Lower leg skin (tissue), 4 donors: ENCODE results near the gene SIGLEC8. TPM values are rescaled to one million over a fixed set of nuclear protein-coding genes. Genes with fewer than 3 reads are reported as not detected.
"Not testable (repeated sequence)": the region's sequence is repeated elsewhere in the genome, so short reads cannot be mapped to it uniquely, and the experiment has no call there.

Source experiments
- DNase-seq, 2 donors: peaks; one replicate each; pipeline ENCODE4 v3.0.0-alpha.2; 2019; ENCODE audit warnings: low spot score in 2 of 2
- H3K4me3 ChIP-seq: fragments of 200-600 bp; sonication (generic); 2 replicates; pipeline ENCODE4 v1.5.1; 2017; ENCODE audit warnings: mild to moderate bottlenecking, low read depth; ENCODE audit not compliant: poor library complexity, severe bottlenecking
- POLR2A ChIP-seq, 2 donors: fragments of 450-650 bp; IDR thresholded peaks; one replicate each; pipeline ENCODE4 v1.6.1; 2016 to 2017; ENCODE audit warnings: antibody characterized with exemption in 2 of 2, mild to moderate bottlenecking in 1 of 2, moderate library complexity in 1 of 2
- WGBS, 2 donors: methylation state at CpG; one replicate each; pipeline ENCODE4 v1.1.5; 2018; 5-methylcytosine and 5-hydroxymethylcytosine counted together
- intact Hi-C: fragments of 100-400 bp; cut with DNase I; formaldehyde crosslinking; loops from one replicate; pipeline ENCODE4 v1.15.0; 2023; ENCODE audit warnings: low total_unique reads
- total RNA-seq, 4 donors: library from RNA; depleted of rRNA; stranded (reverse); fragments of >200 nt; gene quantifications; one replicate each; pipeline ENCODE4 v1.1.0, GENCODE V29; 2016
- TF ChIP-seq, protein P1 (sequence below), 3 donors: fragments of 450-650 bp; IDR thresholded peaks; one replicate each; pipeline ENCODE4 v1.5.1; 2016; ENCODE audit warnings: antibody characterized with exemption in 3 of 3, mild to moderate bottlenecking in 3 of 3, moderate library complexity in 2 of 3

Gene SIGLEC8
- total RNA-seq, 4 donors from 2014 or later, result 0.27 to 0.65 (median 0.38) TPM; not detected in 1

DNA sequence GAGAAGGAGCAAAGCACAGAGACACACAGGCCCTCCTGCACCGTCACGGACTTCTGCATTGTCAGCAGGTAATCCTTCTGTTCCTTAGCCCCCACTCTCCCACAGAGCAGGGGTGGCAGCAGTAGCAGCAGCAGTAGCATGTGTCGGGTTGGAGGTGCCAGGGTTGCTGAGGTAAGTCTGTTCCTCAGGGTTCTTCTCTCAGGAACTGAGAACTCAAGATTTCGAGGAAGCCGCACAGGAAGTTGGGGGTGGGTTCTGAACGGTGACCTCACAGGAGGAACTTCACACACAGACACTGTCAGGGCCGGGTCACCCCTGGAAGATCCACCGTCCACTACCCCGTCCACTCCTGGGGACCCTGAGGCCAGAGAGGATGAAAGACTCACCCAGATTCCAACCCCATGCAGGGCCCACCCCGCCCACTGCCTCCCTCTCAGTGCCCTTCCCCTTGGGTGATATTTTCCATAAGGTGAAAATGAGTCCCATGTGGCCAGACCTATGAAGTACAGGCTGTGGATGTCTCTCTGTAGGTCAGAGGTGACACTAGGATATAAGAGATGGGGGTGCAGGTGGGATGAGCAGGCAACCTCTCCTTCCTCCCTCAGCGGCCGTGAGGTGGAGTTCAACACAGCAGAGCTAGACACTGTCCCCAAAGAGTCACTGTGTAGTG, 43.5 kb upstream of the SIGLEC8 start, which contains the start of gene SIGLEC12:
Gene SIGLEC12 (minus strand): TSS at position 207 of the 670 bp plus-strand sequence. CDS start 67 bp downstream, at position 140.
- TF ChIP-seq, protein P1, sequence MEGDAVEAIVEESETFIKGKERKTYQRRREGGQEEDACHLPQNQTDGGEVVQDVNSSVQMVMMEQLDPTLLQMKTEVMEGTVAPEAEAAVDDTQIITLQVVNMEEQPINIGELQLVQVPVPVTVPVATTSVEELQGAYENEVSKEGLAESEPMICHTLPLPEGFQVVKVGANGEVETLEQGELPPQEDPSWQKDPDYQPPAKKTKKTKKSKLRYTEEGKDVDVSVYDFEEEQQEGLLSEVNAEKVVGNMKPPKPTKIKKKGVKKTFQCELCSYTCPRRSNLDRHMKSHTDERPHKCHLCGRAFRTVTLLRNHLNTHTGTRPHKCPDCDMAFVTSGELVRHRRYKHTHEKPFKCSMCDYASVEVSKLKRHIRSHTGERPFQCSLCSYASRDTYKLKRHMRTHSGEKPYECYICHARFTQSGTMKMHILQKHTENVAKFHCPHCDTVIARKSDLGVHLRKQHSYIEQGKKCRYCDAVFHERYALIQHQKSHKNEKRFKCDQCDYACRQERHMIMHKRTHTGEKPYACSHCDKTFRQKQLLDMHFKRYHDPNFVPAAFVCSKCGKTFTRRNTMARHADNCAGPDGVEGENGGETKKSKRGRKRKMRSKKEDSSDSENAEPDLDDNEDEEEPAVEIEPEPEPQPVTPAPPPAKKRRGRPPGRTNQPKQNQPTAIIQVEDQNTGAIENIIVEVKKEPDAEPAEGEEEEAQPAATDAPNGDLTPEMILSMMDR (IDR thresholded peaks at IDR 0.05), result no peak
- TF ChIP-seq POLR2A (IDR thresholded peaks at IDR 0.05), result no peak
- 73 to 76% methylated on average over 10 to 12 of the region's 12 CpGs for WGBS, 2 donors
- DNase-seq, result peak; percentile 23 to 78
- intact Hi-C loops, result no loop called here
- H3K4me3 ChIP-seq, result no peak within 1 kb of the TSS

DNA sequence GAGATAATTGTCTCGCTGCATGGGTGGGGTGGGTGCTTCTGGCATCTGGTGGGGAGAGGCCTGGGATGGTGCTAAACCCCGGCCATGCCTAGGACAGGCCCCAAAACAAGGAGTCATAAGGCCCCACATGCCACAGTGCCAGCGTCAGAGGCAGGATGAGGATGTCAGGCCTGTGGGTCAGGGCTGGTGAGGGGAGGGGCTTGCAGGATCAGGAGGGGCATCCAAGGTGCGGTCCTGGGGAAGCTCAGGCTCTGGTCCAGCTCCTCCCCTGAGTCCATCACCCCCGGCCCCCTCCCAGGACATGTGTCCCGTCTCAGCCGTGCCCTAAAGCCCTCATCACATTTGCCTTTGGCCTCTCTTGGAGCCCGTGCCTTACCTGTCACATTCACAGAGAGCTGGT, 42.7 kb upstream of the SIGLEC8 start:
- DNase-seq, H3K4me3 ChIP-seq, intact Hi-C loops: not testable (repeated sequence)
- WGBS, 2 donors, result 40 to 67% methylated on average over 8 of the region's 8 CpGs

DNA sequence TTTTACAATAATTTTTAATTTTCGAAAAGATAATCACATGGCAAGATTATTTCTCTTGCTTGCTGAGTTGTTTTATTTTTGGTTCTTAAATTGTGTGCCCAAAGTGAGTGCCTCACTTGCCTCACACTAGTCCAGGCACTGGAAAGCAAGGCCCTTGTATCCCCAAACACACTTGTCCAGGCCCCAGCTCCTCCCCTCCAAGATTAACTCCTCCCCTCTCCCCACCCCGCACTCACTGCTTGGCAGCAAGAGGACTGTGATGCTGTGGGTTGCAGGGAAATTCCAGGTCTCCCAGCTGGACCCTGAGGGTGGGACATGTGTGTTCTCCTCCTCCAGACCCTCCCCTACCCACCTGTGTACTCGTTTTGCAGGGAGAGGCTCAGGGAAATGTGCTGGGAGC, 39.4 kb upstream of the SIGLEC8 start:
- intact Hi-C loops, result no loop called here
- TF ChIP-seq, protein P1 (IDR thresholded peaks at IDR 0.05), result no peak
- TF ChIP-seq POLR2A (IDR thresholded peaks at IDR 0.05), result no peak
- 31 to 33% methylated on average over 3 of the region's 3 CpGs for WGBS, 2 donors
- no peak for DNase-seq
- H3K4me3 ChIP-seq, result no peak overlapping the region

DNA sequence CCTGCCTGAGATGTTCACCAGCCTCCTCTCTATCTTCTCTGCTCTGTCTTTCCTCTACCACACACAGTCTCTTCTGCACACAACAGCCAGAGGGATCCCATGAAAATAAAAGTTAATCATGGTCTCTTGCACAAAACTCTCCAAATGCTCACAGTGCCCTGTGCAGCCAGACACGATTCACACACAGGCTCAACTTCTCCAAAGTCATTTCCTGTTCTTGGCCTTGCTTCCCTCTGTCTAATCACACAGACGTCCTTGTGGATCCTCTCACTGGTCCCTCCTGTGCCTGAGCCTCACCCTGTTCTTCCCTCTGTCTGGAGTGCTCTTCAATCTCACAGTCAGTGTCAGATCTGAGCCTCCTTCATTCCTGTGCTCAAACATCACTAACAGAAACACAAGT, 35.5 kb upstream of the SIGLEC8 start:
- TF ChIP-seq POLR2A (IDR thresholded peaks at IDR 0.05), result no peak
- TF ChIP-seq, protein P1 (IDR thresholded peaks at IDR 0.05), result no peak
- intact Hi-C loops, result no loop called here
- peak in 1 of 2 donors; percentile 29 for DNase-seq
- WGBS, 2 donors, result 32 to 35% methylated on average over 2 of the region's 2 CpGs
- H3K4me3 ChIP-seq, result no peak overlapping the region

DNA sequence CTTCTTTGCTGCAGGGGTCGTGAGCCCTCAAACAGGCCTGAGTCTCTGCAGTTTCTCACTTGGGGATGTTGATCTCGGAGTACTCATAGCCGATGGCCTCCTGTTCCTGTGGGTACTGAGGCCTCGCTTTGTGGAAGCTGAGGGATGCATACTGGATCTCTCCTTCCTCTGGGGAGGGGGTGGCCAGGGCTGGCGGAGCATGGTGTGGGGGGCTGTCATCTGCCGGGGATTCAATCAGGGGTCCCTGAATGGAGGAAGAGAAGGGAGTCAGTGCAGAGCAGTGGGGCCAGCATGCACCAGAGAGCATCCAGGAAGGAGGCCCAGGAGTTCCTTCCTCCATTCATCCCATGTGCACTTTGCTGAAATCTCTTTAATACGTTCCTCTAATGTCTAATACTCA, 33.3 kb upstream of the SIGLEC8 start:
- no peak for TF ChIP-seq POLR2A (IDR thresholded peaks at IDR 0.05)
- TF ChIP-seq, protein P1 (IDR thresholded peaks at IDR 0.05), result no peak
- no peak overlapping the region for H3K4me3 ChIP-seq
- WGBS, 2 donors, result 76 to 78% methylated on average over 7 of the region's 7 CpGs
- peak in 1 of 2 donors; percentile 50 for DNase-seq
- intact Hi-C loops, result no loop called here

DNA sequence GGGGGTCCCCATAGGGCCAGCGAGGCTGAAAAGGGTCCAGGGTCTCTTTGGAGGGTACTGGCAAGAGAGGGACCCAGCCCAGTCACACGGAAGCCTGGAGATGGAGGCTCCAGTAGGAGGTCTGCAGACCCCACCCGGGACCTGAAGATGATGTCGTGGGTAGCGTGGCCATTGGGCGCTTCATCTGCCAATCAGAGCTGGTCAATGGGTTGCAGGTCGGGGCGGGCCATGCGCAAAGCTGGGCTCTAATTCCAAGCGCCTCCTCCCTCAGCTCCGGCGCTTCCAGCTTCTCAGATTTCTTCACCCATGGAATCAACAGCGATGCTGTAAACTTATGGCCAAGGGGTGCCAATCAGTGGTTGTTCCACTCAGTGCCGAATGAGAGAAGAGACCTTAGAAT, 32.4 kb upstream of the SIGLEC8 start:
- H3K4me3 ChIP-seq, result no peak overlapping the region
- no peak for TF ChIP-seq POLR2A (IDR thresholded peaks at IDR 0.05)
- TF ChIP-seq, protein P1 (IDR thresholded peaks at IDR 0.05), result no peak
- intact Hi-C loops, result no loop called here
- DNase-seq, result peak in 1 of 2 donors; percentile 28
- 41 to 47% methylated on average over 14 of the region's 14 CpGs for WGBS, 2 donors
